AG20443 (cell line): Measurements from ENCODE around the gene PTBP3.
A peak's percentile ranks its signal among the peaks of the same experiment; 100 is the strongest.
"Not testable (repeated sequence)": the region's sequence is repeated elsewhere in the genome, so short reads cannot be mapped to it uniquely, and the experiment has no call there.

Source experiments
- DNase-seq: peaks from one replicate; pipeline ENCODE4 v3.0.0; 2012; ENCODE audit warnings: low spot score, mixed read lengths

The PTBP3 gene

DNA sequence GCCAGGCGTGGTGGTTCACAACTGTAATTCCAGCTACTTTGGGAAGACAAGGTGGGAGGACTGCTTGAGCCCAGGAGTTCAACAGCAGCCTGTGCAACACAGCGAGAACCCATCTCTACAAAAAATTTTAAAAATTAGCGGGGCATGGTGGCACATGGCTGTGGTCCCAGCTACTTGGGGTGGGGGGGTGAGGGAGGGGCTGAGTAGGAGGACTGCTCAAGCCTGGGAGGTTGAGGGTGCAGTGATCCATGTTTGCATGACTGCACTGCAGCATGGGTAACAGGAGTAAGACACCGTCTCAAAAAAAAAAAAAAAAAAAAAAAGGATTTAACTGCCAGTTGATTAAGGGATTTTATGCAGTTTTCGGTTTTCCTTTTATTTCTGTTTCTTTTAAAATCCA, 65.0 kb downstream of the PTBP3 start:
- DNase-seq, result no peak

- DNase-seq, result not testable (repeated sequence)
Observed at GRCh38 chr9:112267086-112267485, 66.3 kb downstream of the PTBP3 start.

DNA sequence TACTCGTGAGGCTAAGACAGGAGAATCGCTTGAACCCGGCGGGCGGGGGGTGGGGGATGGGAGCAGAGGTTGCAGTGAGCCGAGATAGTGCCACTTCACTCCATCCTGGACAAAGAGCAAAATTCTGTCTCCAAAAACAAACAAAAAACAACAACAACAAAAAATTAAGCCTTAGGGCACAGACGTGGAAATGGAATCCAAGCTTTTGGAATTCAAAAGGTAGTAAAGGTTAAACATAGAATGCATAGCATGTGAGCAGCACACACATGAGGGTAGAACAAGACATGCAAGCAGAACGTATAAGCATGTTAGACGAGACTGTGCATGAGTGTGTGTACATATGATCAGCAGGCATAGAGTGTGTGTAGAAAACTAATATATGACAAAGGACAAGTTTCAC, 68.0 kb downstream of the PTBP3 start:
- no peak for DNase-seq

GRCh38 chr9:112262577-112262976, 70.8 kb downstream of the PTBP3 start:
- no peak for DNase-seq

GRCh38 chr9:112261133-112261532, 72.3 kb downstream of the PTBP3 start:
- no peak for DNase-seq

- DNase-seq, result no peak
Observed at GRCh38 chr9:112258106-112258505, 75.3 kb downstream of the PTBP3 start.

DNA sequence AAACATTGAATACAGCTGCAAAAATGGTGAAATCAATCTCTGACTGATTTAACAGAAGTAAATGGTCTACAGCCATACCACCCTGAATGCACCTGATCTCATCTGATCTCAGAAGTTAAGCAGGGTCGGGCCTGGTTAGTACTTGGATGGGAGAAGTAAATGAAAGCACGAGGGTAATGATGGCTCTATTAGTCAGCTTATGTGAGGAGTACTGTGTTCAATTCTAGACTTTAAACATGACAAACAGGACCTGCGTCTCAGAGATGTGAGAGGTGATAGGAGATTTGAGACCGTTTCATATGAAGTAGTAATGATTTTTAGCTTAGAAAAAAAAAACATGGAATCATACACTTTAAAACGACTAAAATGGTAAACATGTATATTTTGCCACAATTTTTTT, 81.2 kb downstream of the PTBP3 start:
- no peak for DNase-seq

DNA sequence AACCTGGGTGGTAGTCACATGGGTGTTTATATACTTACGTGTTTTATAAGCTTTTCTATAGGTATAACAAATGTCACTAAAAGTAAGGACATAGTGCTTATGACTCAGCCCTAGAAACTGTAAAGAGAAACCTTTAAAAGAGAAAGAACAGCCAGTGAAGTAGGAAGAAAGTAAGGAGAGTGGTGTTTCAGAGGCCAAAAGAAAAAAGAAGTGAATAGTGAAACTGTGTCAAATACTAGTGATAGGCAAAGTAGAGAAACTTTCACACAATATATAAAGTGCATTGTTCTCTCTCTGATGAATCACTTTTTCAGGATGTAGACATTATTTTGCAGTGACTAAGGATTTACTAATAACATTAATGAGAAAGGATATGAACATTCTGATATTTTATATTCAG, 84.1 kb downstream of the PTBP3 start:
- no peak for DNase-seq

GRCh38 chr9:112248722-112249121, 84.7 kb downstream of the PTBP3 start:
- no peak for DNase-seq

DNA sequence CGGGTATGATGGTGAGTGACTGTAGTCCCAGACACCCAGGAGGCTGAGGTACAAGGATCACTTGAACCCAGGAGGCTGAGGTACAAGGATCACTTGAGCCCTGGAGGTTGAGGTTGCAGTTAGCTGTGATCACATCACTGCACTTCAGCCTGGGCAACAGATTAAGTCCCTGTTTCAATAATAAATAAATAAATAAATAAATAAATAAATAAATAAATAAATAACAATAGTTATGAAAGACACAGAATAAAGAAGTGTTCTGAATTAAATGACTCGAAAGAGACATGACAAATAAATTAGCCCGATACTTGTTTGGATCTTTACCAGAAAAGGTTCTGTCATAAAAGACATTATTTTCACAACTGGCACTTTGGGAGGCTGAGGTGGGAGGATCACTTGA, 86.3 kb downstream of the PTBP3 start:
- no peak for DNase-seq

GRCh38 chr9:112245126-112245525, 88.3 kb downstream of the PTBP3 start:
- DNase-seq, result no peak

DNA sequence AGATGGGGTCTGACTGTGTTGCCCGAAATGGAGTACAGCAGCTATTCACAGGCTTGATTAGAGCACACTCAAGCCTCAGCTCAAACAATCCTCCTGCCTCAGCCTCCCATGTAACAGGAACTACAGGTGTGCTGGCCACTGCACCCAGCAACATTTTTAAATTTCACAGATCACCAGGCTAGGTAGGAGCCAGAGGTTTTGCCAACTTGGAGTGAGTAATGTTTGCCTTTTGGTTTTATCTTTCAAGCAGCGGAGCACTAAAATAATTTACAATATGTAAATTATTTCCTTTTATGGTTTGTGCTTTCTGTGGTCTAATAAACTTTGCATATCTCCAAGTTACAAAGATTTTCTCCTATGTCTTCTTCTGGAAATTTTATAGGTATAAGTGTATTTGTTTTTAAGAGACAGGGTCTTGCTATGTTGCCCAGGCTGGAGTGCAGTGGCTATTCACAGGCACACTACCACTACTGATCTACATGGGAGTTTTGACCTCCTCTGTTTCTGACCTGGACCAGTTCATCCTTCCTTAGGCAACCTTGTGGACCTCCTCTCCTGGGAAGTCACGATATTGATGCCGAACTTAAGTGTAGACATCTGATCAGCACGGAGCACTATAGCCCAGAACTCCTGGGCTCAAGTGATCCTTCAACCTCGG, 91.1 kb downstream of the PTBP3 start:
- no peak for DNase-seq

- no peak for DNase-seq
Observed at GRCh38 chr9:112241491-112241890, 91.9 kb downstream of the PTBP3 start.

DNA sequence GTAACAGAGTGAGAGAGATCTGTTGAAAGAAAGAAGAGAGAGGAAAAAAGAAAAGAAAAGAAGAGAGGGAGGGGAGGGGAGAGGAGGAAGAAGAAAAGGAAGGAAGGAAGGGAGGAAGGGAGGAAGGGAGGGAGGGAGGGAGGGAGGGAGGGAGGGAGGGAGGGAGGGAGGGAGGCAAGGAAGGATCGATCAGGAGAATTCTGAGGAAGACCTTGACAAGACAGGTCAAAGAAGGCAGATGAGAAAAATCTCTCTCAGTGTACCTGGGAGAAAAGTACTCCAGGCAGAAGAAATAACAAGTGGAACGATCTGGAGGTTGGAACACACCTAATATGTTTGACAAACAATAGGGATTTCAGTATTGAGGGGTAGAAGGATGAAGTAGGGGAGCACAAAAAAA, 93.7 kb downstream of the PTBP3 start:
- DNase-seq, result no peak

- DNase-seq, result no peak
Observed at GRCh38 chr9:112239284-112239683, 94.1 kb downstream of the PTBP3 start.

DNA sequence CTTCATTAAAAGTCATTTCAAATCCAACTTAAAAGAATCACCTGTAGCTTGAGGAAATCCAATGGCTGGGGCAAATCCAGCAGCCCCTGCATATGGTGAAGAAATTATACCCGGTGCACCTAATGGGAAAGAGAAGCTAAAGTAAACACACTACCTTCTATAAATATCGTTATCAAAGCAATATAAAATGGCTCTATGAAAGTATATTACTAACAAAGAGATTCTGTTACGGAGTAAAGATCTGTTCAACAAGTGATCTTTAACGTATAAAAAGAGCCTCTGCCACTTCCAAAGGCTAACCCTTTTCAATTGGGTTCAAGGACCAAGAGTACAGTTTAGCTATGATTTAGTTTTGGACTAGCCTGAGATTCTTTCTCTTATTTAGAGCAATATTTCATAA, 98.6 kb downstream of the PTBP3 start:
- DNase-seq, result no peak

DNA sequence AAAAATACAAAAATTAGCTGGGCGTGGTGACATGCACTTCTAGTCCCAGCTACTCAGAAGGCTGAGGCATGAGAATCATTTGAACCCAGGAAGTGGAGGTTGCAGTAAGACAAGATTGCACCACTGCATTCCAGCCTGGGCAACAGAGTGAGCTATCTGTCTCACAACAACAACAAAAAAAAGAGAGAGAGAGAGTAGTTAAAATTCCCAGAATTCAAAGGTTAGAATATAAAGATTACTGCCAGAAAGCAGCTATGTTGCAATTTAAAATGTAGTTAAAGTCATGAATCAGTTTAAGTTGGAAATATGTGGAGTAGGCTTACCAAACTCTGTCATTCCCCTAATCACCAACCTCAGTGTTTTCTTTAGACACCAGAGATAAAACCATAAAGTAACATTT, 99.7 kb downstream of the PTBP3 start:
- DNase-seq, result peak; percentile 45

DNA sequence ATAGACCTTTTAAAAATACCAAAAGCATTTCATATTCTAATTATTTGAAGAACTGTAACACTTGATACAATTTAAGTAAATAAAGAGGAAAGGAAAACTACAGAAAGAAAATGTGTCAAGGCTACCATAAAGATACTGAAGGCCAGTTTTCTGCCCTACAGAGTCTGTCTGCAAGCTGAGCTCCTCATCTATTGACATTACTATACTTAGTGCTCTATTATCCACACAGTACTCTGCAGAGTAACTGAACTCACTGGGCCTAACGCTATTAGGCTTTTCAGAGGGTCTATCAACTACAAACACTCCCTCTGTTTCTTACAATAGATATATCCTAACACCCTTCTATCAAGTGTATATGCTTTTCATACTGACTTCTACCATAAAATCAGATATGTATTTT, 101.2 kb downstream of the PTBP3 start:
- no peak for DNase-seq

DNA sequence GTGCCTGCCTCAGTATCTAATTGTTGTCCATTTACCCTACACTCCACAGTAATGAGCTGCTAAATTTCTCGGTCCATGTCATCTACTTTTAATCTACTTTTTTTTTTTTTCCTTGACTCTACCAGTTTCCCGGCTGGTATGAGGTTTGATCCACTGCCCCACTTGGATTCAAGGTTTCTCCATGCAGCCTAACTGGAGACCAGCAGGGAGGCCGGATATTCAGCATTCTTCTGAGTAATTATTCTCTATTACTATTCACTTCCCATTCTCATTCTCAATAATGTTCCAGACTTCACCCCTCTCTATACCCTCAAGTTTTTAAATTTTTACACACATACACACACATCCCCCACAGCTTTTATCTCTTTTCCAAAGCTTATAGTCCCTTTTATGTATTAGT, 107.3 kb downstream of the PTBP3 start:
- DNase-seq, result no peak

GRCh38 chr9:112224401-112225289, 108.8 kb downstream of the PTBP3 start:
- DNase-seq, result peak; percentile 34

DNA sequence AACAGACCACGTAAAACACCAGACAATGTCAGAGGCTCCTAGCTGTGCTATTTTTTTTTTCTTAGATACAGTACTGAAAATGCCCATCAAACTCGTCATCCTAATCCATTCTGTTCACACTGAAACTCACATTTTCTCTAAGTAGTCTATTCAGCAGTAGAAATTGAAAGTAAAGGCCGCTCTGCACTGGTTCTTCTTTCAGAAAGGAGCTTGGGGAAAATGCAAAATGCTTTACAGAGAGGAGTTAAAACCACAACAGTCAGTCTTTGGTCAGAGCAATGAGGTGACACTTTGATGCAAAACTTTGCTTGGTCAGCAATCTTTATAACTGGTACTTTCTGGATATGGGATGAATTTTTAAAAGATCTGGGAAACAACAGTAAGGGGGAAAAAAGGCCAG, 114.5 kb downstream of the PTBP3 start:
- DNase-seq, result no peak

GRCh38 chr9:112212926-112213325, 120.5 kb downstream of the PTBP3 start:
- DNase-seq, result no peak

- no peak for DNase-seq
Observed at GRCh38 chr9:112207451-112207850, 126.0 kb downstream of the PTBP3 start.

GRCh38 chr9:112203536-112203935, 129.9 kb downstream of the PTBP3 start:
- no peak for DNase-seq
